AG20443 (cell line): ENCODE measurements around the gene PCDHGA4.
"Not testable (repeated sequence)": the region's sequence is repeated elsewhere in the genome, so short reads cannot be mapped to it uniquely, and the experiment has no call there.

Source experiments
- DNase-seq: peaks from one replicate; pipeline ENCODE4 v3.0.0; 2012; ENCODE audit warnings: low spot score, mixed read lengths

The PCDHGA4 gene

DNA sequence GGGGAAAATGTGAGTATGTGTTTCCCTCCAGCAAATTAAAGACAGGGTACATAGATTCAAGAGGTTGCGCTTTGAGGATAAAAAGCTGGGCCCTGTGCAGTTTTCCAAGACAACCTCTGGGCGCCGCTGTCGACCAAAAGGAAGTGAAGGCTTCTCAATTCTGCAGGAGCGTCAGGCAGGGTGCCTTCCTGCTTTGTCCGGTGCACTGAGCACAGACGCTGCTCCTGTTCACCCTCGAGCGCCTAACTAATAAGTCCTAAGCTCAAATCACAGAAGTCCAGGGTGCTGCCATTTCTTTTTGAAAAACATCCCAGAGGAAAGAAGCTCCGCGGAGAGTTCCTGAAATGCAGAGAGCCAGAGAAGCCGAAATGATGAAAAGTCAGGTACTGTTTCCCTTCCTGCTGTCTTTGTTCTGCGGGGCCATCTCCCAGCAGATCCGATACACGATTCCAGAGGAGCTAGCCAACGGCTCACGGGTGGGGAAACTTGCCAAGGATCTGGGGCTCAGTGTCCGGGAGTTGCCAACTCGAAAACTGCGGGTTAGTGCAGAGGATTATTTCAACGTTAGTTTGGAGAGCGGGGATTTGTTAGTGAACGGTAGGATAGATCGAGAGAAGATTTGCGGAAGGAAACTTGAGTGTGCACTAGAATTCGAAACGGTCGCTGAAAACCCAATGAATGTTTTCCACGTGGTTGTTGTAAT is 4.8 kb upstream of the PCDHGA4 start, which contains the start of gene PCDHGB1:
PCDHGB1 (plus strand) TSS at position 183 of the 703 bp plus-strand sequence; CDS start at position 345, 162 bp downstream.
- peak; percentile 81 for DNase-seq

DNA sequence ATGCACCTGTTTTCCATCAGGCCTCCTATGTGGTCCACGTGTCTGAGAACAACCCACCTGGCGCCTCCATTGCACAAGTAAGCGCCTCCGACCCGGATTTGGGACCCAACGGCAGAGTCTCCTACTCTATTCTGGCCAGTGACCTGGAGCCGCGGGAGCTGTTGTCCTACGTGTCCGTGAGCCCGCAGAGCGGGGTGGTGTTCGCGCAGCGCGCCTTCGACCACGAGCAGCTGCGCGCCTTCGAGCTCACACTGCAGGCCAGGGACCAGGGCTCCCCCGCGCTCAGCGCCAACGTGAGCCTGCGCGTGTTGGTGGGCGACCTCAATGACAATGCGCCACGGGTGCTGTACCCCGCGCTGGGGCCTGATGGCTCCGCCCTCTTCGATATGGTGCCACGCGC is 3.2 kb upstream of the PCDHGA4 start:
- no peak for DNase-seq

DNA sequence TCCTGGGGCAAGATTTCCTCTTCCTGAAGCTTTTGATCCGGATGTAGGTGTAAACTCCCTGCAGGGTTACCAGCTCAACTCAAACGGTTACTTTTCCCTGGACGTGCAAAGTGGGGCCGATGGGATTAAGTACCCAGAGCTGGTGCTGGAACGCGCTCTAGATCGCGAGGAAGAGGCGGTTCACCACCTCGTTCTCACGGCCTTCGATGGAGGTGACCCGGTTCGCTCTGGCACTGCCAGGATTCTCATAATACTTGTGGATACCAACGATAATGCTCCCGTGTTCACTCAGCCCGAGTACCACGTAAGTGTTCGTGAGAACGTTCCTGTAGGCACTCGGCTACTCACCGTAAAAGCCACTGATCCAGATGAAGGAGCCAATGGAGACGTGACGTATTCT is 820 bp downstream of the PCDHGA4 start:
- no peak for DNase-seq

DNA sequence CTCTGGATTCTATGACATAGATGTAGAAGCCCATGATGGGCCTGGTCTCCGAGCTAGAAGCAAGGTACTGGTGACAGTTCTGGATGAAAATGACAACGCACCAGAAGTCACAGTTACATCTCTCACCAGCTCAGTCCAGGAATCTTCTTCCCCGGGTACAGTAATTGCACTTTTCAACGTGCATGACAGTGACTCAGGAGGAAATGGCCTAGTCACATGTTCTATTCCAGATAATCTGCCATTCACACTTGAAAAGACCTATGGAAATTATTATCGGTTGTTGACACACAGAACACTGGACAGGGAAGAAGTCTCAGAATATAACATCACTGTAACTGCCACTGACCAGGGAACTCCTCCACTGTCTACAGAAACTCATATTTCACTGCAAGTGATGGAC is 1.3 kb downstream of the PCDHGA4 start:
- DNase-seq: no peak

DNA sequence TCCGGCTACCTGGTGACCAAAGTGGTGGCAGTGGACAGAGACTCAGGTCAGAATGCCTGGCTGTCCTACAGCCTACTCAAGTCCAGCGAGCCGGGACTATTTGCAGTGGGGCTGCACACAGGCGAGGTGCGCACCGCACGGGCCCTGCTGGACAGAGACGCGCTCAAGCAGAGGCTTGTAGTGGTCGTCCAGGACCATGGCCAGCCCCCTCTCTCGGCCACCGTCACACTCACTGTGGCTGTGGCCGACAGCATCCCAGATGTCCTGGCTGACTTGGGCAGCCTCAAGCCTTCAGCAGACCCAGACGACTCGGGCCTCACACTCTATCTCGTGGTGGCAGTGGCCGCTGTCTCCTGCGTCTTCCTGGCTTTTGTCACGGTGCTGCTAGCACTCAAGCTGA is 2.1 kb downstream of the PCDHGA4 start:
- DNase-seq: no peak

DNA sequence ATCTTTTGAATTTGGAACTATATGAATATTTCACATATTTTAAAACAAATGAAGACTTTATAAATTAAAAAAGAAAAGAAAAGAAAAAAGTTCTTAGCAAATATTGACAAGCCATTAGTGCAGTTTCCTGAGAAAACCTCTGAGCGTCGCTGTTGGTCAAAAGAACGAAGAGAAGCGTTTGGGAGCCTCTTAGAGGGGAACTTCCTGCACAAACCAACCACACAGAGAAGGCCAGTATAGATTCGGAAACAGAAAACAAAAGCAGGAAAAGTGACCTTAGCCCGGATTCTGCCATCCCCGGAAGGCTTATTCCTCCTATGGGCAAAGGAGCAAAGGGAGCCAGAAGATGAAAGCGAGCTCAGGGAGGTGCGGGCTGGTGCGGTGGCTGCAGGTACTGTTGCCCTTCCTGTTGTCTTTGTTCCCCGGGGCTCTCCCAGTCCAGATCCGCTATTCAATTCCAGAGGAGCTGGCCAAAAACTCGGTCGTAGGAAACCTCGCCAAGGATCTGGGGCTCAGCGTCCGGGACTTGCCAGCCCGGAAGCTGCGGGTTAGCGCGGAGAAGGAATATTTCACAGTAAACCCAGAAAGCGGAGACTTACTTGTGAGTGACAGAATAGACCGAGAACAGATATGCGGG is 5.1 kb downstream of the PCDHGA4 start, which contains the start of gene PCDHGB2:
PCDHGB2 (plus strand) TSS at position 205 of the 637 bp plus-strand sequence; CDS start at position 347, 142 bp downstream.
- DNase-seq: peak; percentile 27

DNA sequence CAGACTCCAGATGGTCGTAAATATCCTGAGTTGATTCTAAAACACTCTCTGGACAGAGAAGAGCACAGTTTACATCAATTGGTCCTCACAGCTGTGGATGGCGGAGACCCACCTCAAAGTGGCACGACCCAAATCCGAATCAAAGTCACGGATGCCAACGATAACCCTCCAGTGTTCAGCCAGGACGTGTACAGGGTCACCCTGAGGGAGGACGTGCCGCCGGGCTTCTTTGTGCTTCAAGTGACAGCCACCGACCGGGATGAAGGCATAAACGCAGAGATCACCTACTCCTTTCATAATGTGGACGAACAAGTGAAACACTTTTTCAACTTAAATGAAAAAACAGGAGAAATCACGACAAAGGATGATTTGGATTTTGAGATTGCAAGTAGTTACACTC is 5.9 kb downstream of the PCDHGA4 start:
- no peak for DNase-seq

DNA sequence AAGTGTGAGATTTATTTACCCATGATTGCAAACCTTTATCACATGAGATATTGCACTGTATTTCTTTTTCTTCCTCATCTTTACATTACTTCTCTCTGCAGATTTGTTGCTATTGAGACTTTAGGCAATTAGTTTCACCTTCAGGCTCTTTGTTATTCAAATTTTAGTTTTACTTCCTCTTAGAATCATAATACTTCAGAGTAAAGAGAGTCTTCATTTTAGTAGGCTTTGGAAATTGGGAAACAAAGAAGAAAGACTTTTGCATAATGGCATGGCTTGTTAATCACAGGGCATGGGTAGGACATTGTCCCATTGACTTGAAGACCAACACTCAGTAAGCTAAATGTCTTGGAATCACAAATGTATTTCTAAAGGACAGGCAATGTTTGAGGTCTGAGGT is 7.9 kb downstream of the PCDHGA4 start:
- DNase-seq: no peak

DNA sequence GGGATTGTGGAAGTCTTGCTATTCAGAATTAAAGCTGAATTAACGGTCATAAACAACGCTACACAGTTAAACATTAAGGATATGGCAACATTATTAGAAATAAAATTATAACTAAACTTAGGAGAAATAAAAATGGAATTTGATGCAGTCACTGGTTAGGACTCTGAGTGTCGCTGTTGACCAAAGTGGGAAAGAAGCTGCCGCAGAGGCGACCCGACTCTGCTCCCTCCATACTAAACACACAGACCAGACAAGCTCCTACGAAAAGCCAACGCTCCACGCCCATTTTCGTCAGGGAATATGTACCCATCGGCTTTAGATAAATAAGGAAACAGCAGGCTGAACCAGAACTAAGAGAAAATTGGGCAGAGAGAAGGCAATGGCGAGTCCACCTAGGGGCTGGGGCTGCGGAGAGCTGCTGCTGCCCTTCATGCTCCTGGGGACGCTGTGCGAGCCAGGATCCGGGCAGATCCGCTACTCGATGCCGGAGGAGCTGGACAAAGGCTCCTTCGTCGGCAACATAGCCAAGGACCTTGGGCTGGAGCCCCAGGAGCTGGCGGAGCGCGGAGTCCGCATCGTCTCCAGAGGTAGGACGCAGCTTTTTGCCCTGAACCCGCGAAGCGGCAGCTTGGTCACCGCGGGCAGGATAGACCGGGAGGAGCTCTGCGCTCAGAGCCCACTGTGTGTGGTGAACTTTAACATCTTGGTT is 9.3 kb downstream of the PCDHGA4 start, which contains the start of gene PCDHGA5:
PCDHGA5 (plus strand) TSS at position 211 of the 709 bp plus-strand sequence; CDS start at position 380, 169 bp downstream.
- peak; percentile 54 for DNase-seq

DNA sequence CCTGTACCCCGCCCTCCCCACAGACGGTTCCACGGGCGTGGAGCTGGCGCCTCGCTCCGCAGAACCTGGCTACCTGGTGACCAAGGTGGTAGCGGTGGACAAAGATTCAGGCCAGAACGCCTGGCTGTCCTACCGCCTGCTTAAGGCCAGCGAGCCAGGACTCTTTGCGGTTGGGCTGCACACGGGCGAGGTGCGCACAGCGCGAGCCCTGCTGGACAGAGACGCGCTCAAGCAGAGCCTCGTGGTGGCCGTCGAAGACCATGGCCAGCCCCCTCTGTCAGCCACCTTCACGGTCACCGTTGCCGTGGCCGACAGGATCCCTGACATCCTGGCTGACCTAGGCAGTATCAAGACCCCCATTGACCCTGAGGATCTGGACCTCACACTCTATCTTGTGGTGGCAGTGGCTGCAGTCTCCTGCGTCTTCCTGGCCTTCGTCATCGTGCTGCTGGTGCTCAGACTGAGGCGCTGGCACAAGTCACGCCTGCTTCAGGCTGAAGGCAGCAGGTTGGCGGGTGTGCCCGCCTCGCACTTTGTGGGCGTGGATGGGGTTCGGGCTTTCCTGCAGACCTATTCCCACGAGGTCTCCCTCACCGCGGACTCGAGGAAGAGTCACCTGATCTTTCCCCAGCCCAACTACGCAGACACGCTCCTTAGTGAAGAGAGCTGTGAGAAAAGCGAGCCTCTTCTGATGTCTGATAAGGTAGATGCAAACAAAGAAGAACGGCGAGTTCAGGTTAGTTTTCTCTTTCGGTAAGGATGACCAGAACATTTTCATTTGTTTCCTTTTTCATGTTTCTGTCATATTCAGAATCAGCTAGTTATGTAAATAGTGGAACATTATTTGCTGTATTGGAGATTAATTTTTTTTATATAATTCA is 11.4 kb downstream of the PCDHGA4 start:
- no peak for DNase-seq

DNA sequence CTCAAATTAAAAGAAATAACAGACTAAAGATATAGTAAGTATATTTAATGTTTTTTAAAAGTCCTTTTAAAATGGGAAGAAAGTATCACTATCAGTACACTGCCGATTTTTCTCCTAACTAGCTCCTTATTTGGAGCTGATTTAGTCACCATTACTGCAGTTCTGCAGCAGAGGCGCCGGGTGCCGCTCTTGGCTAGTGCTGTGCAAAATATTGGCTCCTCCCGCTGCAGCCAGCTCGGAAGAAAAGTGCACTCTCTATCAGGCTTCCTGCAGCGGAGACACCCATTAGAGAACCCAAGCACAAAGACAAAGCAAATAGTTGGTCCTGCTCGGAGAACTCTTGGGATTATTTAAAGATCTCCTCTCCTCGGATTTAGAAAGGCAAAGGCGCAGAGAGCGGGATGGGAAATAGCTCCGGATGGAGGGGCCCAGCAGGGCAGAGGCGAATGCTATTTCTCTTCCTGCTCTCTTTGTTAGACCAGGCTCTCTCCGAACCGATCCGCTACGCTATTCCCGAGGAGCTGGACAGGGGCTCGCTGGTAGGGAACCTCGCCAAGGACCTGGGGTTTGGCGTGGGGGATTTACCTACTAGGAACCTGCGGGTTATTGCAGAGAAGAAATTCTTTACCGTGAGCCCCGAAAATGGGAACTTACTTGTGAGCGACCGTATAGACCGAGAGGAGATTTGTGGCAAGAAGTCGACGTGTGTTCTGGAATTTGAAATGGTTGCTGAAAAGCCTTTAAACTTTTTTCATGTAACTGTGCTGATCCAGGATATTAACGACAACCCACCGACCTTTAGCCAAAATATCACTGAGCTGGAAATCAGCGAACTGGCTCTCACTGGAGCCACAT is 15.4 kb downstream of the PCDHGA4 start, which contains the start of gene PCDHGB3:
PCDHGB3 (plus strand) TSS at position 249 of the 855 bp plus-strand sequence; CDS start at position 402, 153 bp downstream.
- peak; percentile 81 for DNase-seq

DNA sequence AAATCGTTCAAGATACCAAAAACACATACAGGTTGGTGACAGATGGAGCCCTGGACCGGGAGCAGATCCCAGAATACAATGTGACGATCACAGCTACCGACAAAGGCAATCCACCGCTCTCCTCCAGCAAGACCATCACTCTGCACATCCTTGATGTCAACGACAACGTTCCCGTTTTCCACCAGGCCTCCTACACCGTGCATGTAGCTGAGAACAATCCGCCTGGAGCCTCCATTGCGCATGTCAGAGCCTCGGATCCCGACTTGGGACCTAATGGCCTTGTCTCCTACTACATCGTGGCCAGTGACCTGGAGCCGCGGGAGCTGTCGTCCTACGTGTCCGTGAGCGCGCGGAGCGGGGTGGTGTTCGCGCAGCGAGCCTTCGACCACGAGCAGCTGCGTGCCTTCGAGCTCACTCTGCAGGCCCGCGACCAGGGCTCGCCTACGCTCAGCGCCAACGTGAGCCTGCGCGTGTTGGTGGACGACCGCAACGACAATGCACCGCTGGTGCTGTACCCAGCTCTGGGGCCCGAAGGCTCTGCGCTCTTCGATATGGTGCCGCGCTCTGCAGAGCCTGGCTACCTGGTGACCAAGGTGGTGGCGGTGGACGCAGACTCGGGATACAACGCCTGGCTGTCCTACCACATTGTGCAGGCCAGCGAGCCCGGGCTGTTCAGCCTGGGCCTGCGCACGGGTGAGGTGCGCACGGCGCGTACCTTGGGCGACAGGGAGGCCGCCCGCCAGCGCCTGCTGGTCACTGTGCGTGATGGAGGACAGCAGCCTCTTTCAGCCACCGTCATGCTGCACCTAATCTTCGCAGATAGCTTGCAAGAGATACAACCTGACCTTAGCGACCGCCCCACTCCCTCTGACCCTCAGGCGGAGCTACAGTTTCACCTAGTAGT is 17.0 kb downstream of the PCDHGA4 start:
- no peak for DNase-seq

DNA sequence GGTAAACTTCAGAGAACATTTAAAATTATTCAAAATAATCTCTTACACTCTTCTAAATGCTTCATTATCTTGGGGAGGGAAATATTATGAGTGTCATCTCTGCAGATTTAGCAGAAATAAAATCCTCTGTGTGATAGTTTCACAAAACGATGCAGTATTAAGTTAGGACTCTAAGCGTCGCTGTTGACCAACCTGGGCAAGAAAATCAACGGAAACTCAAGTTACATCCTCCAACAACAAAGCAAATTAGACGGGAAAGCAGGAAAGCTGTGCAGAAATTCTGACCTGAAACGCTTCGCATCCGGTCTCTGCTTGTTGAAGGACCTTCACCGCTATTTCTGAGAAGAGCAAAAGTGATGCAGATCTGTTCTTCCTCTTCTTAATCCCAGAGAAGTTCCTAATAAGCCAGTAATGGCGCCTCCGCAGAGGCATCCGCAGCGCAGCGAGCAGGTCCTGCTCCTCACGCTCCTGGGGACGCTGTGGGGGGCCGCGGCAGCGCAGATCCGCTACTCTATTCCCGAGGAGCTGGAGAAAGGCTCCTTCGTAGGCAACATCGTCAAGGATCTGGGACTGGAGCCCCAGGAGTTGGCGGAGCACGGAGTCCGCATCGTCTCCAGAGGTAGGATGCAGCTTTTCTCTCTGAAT is 19.0 kb downstream of the PCDHGA4 start, which contains the start of gene PCDHGA6:
PCDHGA6 (plus strand) TSS at position 219 of the 645 bp plus-strand sequence; CDS start at position 412, 193 bp downstream.
- DNase-seq: peak; percentile 29

DNA sequence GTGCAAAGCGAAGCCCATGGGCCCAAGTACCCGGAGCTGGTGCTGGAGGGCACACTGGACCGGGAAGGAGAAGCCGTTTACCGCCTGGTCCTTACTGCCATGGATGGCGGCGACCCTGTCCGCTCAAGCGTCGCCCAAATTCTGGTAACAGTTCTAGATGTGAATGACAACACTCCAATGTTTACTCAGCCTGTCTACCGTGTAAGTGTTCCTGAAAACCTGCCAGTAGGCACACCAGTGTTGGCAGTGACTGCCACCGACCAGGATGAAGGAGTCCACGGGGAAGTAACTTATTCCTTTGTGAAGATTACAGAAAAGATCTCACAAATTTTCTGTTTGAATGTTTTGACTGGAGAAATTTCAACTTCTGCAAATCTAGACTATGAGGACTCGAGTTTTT is 19.8 kb downstream of the PCDHGA4 start:
- DNase-seq: no peak

DNA sequence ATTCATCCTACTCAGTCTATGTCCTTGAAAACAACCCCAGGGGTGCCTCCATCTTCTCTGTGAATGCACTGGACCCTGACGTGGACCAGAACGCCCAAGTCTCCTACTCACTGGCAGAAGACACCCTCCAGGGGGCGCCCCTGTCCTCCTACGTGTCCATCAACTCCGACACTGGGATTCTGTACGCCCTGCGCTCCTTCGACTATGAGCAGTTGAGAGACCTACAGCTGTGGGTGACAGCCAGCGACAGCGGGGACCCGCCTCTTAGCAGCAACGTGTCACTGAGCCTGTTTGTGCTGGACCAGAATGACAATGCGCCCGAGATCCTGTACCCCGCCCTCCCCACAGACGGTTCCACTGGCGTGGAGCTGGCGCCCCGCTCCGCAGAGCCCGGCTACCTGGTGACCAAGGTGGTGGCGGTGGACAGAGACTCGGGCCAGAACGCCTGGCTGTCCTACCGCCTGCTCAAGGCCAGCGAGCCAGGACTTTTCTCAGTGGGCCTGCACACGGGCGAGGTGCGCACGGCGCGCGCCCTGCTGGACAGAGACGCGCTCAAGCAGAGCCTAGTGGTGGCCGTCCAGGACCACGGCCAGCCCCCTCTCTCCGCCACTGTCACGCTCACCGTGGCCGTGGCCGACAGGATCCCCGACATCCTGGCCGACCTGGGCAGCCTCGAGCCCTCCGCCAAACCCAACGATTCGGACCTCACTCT is 20.8 kb downstream of the PCDHGA4 start:
- not testable (repeated sequence) for DNase-seq

DNA sequence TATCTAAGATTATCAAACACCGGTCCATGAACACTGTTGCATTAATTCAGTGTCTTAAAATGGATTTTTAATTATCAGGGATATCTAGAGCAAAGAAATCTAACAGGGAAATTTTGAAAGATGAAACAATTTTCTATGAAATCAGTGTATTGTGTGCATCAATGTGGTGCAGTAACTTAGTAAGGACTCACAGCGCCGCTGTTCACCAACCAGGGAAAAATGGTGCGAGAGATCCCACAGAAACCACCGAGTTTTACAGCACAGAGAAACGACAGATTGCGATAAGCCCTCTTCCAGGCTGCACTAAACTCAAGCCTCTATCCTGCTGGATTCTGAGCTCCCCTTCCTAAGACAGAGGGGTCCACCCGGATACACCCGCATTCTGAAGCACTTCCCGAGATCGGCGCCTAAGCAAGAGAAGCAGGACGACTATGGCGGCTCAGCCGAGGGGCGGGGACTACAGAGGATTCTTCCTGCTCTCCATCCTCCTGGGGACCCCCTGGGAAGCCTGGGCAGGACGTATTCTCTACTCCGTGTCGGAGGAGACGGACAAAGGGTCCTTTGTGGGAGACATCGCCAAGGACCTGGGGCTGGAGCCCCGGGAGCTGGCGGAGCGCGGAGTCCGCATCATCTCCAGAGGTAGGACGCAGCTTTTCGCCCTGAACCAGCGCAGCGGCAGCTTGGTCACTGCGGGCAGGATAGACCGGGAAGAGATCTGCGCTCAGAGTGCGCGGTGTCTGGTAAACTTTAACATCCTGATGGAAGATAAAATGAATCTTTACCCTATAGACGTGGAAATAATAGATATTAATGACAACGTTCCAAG is 27.9 kb downstream of the PCDHGA4 start, which contains the start of gene PCDHGA7:
PCDHGA7 (plus strand) TSS at position 274 of the 826 bp plus-strand sequence; CDS start at position 432, 158 bp downstream.
- peak; percentile 46 for DNase-seq

DNA sequence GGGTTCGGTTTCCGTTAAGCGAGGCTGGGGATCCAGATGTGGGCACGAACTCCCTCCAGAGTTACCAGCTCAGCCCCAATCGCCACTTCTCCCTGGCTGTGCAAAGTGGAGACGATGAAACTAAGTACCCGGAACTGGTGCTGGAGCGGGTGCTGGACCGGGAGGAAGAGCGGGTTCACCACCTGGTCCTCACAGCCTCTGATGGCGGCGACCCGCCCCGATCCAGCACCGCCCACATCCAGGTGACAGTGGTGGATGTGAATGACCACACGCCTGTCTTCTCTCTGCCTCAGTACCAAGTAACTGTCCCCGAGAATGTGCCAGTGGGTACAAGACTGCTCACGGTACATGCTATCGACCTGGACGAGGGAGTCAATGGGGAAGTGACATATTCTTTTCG is 28.5 kb downstream of the PCDHGA4 start:
- no peak for DNase-seq
